ENCODE results near the gene ABCA1.
A peak's percentile ranks its signal among the peaks of the same experiment; 100 is the strongest.
"Not testable (repeated sequence)": the region's sequence is repeated elsewhere in the genome, so short reads cannot be mapped to it uniquely, and the experiment has no call there.

Gene ABCA1, protein sequence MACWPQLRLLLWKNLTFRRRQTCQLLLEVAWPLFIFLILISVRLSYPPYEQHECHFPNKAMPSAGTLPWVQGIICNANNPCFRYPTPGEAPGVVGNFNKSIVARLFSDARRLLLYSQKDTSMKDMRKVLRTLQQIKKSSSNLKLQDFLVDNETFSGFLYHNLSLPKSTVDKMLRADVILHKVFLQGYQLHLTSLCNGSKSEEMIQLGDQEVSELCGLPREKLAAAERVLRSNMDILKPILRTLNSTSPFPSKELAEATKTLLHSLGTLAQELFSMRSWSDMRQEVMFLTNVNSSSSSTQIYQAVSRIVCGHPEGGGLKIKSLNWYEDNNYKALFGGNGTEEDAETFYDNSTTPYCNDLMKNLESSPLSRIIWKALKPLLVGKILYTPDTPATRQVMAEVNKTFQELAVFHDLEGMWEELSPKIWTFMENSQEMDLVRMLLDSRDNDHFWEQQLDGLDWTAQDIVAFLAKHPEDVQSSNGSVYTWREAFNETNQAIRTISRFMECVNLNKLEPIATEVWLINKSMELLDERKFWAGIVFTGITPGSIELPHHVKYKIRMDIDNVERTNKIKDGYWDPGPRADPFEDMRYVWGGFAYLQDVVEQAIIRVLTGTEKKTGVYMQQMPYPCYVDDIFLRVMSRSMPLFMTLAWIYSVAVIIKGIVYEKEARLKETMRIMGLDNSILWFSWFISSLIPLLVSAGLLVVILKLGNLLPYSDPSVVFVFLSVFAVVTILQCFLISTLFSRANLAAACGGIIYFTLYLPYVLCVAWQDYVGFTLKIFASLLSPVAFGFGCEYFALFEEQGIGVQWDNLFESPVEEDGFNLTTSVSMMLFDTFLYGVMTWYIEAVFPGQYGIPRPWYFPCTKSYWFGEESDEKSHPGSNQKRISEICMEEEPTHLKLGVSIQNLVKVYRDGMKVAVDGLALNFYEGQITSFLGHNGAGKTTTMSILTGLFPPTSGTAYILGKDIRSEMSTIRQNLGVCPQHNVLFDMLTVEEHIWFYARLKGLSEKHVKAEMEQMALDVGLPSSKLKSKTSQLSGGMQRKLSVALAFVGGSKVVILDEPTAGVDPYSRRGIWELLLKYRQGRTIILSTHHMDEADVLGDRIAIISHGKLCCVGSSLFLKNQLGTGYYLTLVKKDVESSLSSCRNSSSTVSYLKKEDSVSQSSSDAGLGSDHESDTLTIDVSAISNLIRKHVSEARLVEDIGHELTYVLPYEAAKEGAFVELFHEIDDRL (N-terminal part only)

DNA sequence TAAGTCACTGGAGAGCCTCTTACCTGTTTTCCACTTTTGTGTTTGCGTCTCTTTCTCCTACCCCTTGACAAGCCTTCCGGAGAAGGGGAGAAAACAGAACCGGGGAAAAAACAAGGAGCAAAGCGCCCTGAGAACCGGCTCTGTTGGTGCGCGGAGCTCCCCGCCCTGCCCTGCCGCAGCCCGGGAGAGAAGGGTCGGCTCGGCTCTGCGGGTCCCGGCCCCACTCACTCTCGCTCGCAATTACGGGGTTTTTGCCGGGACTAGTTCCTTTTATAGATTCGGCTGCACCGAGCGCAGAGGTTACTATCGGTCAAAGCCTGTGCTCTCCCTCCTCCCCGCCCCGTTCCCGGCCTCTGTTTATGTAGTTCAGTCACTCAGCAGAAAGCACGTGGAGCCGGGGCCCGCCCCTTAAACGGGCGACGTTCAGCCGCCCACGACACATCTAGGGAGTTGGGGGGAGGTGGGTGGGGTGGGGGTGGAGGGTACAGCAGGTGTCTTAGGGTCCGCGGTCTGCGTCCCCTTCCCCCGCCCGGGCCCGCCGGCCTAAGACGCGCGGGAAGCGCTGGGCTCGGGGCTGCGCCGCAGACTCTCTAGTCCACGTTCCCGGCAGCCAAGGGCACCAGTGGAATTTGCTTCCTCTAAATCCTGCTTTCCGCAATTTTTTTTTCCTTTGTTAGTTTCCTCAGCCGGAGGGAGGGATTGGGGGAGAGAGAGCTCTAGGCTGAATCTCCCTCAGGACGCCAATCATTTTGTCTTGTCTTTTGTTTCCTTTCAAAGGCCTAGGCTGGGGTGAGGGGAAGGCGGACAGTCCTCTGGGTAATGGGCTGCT, at the start of gene ABCA1:
Gene ABCA1, minus strand, starts transcription at position 244 of the 829 bp plus-strand sequence. CDS start 24,476 bp downstream, outside the sequence.
- TF ChIP-seq, protein P1, sequence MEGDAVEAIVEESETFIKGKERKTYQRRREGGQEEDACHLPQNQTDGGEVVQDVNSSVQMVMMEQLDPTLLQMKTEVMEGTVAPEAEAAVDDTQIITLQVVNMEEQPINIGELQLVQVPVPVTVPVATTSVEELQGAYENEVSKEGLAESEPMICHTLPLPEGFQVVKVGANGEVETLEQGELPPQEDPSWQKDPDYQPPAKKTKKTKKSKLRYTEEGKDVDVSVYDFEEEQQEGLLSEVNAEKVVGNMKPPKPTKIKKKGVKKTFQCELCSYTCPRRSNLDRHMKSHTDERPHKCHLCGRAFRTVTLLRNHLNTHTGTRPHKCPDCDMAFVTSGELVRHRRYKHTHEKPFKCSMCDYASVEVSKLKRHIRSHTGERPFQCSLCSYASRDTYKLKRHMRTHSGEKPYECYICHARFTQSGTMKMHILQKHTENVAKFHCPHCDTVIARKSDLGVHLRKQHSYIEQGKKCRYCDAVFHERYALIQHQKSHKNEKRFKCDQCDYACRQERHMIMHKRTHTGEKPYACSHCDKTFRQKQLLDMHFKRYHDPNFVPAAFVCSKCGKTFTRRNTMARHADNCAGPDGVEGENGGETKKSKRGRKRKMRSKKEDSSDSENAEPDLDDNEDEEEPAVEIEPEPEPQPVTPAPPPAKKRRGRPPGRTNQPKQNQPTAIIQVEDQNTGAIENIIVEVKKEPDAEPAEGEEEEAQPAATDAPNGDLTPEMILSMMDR (IDR thresholded peaks at IDR 0.05; ENCODE audit: low read depth, low read length), result no peak
- DNase-seq (ENCODE audit: low read depth in 2 of 2), result peak; percentile 86 to 88
- peak within 1 kb of the TSS; percentile 76 to 84 for H3K4me3 ChIP-seq (replicated peaks in 1 of 2; ENCODE audit: low read depth in 2 of 2, low read length in 2 of 2)

DNA sequence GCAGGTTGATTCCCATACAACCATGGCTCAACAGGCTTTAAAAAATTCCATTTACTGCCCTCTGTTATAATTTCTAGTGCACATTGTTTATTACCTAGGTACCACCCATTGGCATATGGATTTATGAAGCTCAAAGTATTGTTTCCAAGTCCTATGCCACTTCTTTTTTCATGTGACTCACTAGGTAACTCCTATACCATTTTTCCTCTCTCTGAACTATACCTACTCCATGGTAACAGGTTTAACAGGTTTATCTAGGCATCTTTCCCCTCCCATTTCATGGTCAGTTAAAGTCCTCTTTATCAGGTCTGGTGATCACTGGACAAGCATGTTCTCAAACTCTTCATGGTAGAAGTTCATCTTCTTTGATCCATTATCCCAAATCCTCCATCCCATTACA, 49.6 kb upstream of the ABCA1 start:
- H3K4me3 ChIP-seq (replicated peaks in 1 of 2; ENCODE audit: low read depth in 2 of 2, low read length in 2 of 2), result no peak overlapping the region
- no peak for DNase-seq (ENCODE audit: low read depth in 2 of 2)
- TF ChIP-seq, protein P1 (IDR thresholded peaks at IDR 0.05; ENCODE audit: low read depth, low read length), result no peak

DNA sequence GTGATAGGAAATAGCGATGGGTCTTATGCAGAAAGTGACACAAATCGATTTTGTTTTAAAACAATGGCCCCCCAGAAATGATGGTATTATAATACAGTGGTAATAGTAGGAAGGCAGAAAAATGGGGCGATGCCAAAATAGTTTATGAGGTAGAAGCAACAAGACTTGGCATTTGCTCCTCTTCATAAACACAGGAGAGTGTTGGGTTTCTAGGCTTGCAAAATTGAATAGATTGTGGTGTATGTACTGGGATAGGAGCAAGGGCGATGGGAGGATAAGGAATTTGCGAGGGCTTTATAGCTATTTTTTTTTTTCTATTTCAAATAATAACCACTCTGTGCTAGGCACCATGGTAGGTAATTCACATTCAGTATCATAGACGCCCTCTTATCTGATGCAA, 49.2 kb upstream of the ABCA1 start:
- H3K4me3 ChIP-seq (replicated peaks in 1 of 2; ENCODE audit: low read depth in 2 of 2, low read length in 2 of 2), result no peak overlapping the region
- TF ChIP-seq, protein P1 (IDR thresholded peaks at IDR 0.05; ENCODE audit: low read depth, low read length), result no peak
- no peak for DNase-seq (ENCODE audit: low read depth in 2 of 2)

DNA sequence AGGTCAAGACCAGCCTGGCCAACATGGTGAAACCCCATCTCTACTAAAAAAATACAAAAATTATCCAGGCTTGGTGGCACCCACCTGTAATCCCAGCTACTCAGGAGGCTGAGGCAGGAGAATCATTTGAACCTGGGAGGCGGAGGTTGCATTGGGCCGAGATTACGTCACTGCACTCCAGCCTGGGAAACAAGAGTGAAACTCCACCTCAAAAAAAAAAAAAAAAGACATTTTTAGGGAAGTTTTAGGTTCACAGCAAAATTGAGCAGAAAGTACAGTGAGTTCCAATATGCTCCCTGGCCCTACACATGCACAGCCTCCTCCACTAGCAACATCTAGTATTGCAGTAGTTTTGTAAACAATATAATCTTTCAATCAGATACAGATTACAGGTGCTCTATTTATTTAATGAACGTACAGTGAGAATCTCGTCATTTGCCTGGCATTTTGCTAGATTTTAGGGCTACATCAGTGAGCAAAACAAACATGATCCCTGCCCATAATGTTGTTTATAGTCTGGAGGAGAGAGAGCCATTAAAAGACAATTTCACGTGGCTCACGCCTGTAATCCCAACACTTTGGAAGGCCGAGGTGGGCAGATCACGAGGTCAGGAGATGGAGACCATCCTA, 48.1 kb upstream of the ABCA1 start:
- DNase-seq (ENCODE audit: low read depth in 2 of 2); H3K4me3 ChIP-seq (replicated peaks in 1 of 2; ENCODE audit: low read depth in 2 of 2, low read length in 2 of 2): not testable (repeated sequence)

DNA sequence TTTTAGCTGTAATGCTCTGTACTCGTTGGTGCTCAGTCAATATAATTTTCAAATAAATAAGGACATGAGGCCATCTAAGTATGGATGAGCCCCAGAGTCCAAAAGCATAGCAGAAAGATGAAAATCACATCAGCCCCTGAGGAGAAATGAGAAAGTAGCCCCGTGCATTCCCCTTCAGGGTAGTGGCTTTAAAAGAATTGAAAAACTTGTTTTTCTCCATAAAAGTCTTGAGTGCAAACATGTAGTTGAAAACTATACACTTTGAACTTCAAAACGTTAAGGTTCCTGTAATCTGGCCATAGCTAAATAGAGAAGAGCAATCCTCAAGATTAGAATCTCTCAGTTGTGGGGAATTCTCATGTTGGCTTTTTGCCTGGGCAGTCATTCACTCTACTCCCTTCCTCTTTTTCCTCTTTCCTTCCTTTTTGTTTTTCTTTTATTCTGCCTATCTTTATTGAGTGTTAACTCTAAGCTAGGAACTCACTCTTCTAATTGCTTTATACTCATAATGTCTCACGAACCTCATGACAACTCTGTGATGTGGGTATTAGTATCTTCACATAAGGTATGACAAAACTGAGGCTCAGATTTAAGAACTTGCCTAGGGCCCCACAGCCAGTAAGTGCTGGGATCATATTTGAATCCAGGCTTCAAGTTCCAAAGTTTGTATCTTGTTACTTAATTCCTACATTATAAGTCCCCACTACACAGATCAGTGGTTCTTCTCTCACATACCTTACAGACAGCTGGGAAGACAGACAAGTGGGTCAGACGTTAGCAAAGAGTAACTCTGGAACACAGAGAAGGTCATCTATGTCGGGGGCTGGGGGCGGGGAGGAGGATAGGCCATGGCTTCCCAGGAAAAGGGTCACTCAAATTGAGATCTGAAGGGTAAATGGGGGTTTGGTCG, 46.4 kb upstream of the ABCA1 start:
- no peak for DNase-seq (ENCODE audit: low read depth in 2 of 2)
- H3K4me3 ChIP-seq (replicated peaks in 1 of 2; ENCODE audit: low read depth in 2 of 2, low read length in 2 of 2), result no peak overlapping the region
- TF ChIP-seq, protein P1 (IDR thresholded peaks at IDR 0.05; ENCODE audit: low read depth, low read length), result no peak
